HG03108 (cell line): ENCODE measurements around the gene CDH8.
"Not testable (repeated sequence)": the region's sequence is repeated elsewhere in the genome, so short reads cannot be mapped to it uniquely, and the experiment has no call there.

ENCODE experiments used
- ATAC-seq: cut with Tn5 transposase; IDR thresholded peaks from one replicate; pipeline ENCODE4 v1.9.1; 2021; ENCODE audit warnings: moderate library complexity; ENCODE audit not compliant: unreplicated experiment

CDH8 gene

DNA sequence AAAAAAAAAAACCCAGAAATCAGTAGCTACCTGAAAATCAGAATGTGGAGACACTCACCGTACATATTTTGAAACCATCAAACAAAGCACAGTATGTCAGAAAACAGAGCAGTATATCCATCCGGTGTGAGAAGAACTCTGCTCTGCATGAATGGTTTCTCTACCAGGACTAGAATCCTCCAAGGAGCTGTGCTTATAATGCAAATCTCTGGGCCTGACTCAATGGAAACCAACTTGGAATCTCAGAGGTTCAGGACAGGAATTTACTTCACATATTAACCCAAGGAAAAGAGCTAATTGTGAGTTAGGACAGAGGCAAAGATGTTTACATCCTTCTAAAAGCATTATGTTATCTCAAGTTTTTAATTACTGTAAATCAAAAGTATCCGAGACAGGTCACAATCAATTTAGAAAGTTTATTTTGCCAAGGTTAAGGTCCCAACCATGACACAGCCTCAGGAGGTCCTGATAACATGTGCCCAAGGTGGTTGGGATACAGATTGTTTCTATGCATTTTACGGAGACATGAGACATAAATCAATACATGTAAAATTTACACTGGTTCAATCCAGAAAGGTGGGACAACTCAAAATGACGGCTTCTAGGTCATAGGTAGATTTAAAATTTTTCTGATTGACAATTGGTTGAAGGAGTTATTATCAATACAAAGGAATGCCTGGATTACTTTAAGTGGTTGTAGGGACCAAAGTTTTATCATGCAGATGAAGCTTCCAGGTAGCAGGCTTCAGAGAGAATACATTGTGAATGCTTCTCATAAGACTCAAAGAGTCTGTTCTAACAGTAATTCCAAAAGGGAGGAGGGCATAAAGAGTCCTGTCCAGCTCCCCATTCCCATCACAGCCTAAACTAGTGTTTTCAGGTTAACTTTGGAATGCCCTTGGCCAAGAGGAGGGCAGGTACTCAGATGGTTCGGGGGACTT, 164.1 kb downstream of the CDH8 start:
- no peak for ATAC-seq

GRCh38 chr16:61862221-61863155, 173.8 kb downstream of the CDH8 start:
- ATAC-seq, result no peak

DNA sequence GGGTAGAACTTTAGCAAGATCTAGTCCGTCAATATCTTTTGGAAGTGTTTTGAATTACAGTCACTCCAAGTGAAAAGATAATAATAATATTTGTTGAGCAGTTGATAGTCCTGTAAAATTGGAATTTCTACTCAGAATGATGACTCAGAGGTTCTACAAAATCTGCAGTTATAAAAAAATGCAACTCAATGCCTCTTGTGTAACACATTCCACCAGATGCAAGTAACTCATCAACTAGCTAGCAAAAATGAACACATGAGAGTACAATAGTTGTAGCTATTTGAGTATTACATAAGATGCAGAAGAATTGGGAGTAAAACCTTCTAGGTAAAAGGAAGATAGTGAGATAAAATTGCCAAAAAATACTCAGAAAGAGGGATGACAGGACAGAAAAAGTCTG, 177.2 kb downstream of the CDH8 start:
- no peak for ATAC-seq

GRCh38 chr16:61842666-61843065, 193.6 kb downstream of the CDH8 start:
- ATAC-seq, result no peak

DNA sequence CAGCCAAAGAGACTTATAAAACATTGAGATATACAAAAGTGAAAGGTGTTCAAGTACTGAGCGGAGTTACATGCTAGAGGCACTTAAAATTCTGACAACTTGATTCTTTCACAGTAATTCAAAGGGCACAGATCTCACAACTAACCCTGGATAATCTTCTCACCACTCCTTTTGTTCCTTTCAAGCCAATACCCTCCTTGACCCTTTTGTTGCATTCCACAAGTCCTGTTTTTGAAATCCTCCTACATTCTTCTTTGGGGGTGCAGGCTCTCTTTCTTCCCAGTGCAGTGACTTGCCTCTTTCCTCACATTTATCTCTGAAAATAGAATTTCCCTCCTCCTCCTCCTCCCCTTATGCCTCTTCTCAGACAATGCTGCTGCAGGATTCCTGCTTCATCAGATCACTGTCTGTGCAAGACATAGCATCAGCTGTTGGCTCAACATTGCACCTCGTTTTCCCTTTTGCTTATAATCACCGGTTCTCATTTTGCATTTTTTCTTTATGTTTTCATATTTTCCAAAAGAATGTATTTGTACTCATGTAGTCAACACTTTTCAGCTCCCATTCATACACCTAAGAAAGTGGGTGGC, 199.3 kb downstream of the CDH8 start:
- no peak for ATAC-seq

GRCh38 chr16:61834082-61834481, 202.2 kb downstream of the CDH8 start:
- no peak for ATAC-seq

- no peak for ATAC-seq
Observed at GRCh38 chr16:61831351-61831917, 204.8 kb downstream of the CDH8 start.

DNA sequence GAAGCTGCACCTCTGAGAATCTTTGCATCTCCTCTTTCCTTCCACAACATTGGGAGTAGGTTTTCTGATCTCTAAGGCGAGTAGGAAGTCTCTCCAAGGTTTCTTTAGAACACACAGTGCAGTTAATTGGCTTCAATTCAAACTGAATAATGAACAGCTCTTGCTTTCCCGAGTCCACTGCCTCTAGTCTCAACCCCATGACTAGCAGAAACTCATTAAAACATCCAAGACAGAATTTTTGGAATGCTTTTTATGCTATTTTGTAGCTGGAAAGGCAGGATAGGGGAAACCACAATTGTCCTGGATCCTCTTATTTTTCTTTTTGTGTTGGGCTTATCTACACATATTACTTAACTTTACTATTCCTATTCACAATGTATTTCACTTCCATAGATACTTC, 206.6 kb downstream of the CDH8 start:
- no peak for ATAC-seq

GRCh38 chr16:61823326-61823725, 212.9 kb downstream of the CDH8 start:
- no peak for ATAC-seq

DNA sequence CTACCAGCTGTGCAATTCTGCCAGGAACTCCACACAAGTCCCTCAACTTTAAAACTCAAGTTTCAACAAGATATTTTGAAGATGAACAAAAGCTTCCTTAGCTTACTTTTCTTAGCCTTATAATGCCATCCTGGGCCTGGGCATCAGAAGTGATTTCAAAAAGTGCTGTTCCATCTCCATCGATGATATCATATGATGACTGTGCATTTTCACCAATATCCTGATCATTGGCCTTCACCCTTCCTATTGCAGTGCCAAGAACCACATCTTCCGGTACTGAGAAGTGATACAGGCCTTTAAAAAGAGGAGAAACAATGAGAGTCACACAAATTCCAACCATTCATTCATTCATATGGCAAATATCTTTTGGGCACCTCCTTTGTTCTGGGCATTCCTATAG, 215.4 kb downstream of the CDH8 start:
- ATAC-seq, result no peak

- no peak for ATAC-seq
Observed at GRCh38 chr16:61820398-61820797, 215.8 kb downstream of the CDH8 start.

- no peak for ATAC-seq
Observed at GRCh38 chr16:61818850-61819249, 217.4 kb downstream of the CDH8 start.

DNA sequence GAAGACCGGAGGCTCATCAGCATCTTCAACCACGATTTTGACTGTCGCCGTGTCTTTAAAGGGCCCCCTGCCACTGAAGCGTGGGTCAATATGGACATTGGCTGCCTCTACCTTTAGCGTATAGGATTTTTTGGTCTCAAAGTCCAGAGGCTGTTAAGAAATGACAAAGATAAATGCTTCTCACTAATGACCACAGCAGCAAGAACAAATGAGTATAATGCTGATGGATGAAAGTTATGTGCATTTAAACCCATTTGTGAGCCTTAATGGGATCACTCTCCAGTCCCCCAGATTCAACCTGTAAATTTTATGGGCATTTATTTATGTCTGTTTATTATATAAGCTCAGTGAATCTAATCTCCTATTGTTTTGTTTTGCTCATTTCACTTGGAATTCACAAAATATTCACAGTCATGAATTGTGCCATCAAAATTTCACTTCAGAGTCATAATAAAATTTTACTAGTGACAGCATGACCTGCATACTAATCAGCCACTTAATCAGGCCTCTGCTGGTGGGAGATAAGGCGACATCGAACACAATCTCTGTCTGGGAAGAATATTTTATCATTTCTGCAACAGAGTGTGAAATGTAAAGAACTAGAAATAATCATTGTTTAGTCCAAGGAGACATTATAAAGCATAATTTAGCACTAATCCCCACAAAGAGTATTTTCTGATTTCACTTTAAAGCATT, 218.5 kb downstream of the CDH8 start:
- no peak for ATAC-seq

DNA sequence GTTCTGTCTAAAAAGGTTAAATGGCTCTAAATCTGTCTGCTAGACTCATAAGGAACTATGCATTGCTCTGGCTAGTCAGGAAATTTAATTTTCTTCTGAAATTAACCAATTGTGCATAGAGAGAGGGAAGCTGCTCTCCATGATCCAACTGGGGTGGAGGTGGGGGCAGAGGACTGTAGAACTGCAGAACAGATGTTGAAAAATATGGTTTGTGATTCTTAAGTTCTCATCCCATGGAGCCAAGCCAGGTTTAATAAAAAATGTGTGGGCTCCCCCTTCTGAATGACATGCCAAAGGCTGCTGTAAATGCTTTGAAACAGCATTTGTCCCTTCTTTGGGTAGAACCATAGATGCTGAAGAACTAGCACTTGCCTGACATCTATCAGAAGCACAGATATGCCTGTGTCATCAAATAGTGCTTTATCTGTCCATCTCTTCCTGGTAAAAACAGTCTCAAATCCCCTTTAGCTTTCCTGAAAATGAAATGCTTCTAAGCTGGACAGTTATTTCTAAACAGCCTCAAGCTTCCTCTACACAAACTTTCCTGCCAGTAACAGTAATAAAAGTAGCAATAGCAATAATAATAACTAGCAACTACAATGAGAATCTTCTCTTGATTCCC, 221.4 kb downstream of the CDH8 start:
- ATAC-seq, result no peak

GRCh38 chr16:61813339-61813738, 222.9 kb downstream of the CDH8 start:
- no peak for ATAC-seq

- no peak for ATAC-seq
Observed at GRCh38 chr16:61812251-61812650, 224.0 kb downstream of the CDH8 start.

DNA sequence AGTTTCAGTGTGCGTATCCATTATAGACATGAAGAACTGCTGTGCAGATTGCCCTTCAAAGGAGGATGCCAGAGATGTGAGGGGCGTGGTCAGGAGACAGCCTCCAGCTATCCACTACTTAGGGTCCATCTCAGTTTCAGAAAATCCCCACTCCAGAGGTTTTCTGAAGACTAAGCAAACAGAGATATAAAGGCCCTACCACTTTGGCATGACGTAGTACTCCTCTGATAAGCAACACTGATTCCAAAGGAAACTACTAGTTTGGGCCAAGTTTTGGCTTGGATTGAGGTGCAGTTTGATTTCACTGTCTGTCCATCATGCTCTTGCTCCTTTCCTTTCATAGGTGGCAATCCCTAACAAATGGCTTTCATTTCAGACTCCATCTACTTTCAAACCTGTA, 228.7 kb downstream of the CDH8 start:
- no peak for ATAC-seq

DNA sequence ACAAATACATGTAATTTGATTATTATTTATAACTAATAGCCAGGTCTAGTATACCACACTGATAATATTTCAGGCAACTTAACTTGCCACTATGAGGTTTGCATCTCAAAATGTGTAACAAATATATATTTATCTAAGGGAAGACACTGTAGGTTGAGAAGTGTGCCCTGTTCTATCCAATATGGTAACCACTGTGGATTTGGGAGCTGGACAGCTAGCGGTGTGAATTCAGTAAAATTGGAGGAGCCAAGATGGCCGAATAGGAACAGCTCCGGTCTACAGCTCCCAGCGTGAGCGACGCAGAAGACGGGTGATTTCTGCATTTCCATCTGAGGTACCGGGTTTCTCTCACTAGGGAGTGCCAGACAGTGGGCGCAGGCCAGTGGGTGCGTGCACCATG, 235.0 kb downstream of the CDH8 start:
- not testable (repeated sequence) for ATAC-seq

DNA sequence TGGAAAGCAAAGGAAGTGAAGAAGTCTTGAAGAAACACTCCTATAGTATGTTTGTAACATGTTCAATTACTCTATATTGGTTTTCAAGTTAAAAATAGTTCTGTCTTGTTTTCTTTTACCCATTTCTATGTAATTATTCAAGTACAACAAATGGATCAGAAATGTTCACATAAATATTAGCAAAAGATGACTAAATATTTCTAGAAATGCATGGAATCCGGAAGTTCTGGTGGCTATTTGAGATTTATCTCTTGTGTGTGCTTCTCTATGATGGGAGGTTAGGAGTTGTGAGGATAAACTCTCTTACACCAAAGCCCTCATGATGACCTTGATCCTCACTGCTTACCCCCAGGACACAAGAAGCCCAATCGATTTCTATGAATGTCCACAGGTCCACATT, 237.5 kb downstream of the CDH8 start:
- ATAC-seq, result no peak

DNA sequence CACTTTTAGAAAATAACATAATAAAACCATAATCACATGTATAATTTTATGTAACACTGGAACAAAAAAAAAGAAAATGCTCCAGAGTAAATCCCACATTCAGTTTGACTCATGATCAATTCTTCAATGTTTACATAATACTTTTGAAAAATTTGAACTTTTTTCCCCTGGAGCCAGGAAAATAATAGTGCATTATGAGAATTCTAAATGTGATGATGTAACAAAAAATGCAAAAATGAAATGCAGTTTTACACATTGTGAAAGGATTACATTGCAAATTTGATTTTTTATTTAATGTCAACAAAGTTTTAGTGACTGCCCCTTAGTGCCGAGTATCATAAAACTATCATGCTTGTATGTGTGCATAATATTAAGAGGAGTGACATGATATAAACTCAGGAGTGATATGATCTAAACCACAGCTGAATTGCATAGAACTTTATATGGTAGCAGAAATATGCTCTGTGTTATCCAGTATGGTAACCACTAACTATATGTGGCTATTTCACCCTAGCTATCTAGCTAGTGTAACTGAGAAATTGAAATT, 238.2 kb downstream of the CDH8 start:
- no peak for ATAC-seq
